ENCODE results near the gene PRR20G. TPM values are rescaled to one million over a fixed set of nuclear protein-coding genes. Genes with fewer than 3 reads are reported as not detected.

The PRR20G gene
- total and polyA plus RNA-seq, 2 of the 4 experiments (the other 2 are of a cell fraction) = not detected

DNA sequence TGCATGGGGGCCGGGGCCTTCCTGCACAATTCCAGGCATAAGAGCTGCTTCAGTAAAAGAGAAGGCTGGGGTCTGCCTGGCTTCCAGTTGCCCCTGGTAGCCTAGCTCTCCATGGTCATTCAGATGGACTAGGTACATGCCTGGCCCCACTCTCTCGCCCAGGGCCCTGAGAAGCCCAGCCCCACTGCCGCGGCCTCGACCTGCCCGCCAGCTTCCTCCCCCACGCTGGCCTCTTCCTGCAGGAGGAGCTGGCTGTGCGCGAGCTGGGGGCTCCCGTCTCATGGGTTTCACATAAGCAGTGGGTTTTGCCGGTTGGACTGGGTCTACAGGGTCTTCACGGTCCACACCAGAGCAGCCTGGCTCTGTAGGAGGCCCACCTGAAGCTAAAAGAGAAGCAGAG is 3.6 kb downstream of the PRR20G start:
- Histone ChIP-seq H3K36me3 (ENCODE audit: control insufficient read depth, insufficient read depth, low read length) (no peaks in the 10 kb centered on the region), H3K4me1 (ENCODE audit: control insufficient read depth, insufficient read depth, low read length) (no peaks in the 10 kb centered on the region), H4K91ac (ENCODE audit: insufficient read depth, low read depth, low read length) (no peak overlapping the region), H4K5ac (ENCODE audit: low read depth, low read length) (no peak overlapping the region), H3K14ac (replicated peaks; ENCODE audit: low read depth, low read length) (no peak overlapping the region), H2AK5ac (ENCODE audit: low read depth, low read length) (no peak overlapping the region), H3K79me1 (ENCODE audit: low read depth in 1 of 2, low read length in 2 of 2) (no peaks in the 10 kb centered on the region), H3K56ac (ENCODE audit: extremely low read depth, insufficient read depth, low read length) (no peak overlapping the region), H2BK5ac (ENCODE audit: low read depth, low read length, poor library complexity, severe bottlenecking) (no peak overlapping the region), H3K27me3 (ENCODE audit: control insufficient read depth, insufficient read depth, low read length) (no peaks in the 10 kb centered on the region), H4K20me1 (ENCODE audit: insufficient read depth, low read length) (no peaks in the 10 kb centered on the region), H3K4me3 (ENCODE audit: insufficient read depth, low read depth, low read length) (no peak overlapping the region), H3K23ac (ENCODE audit: low read depth, low read length) (no peak overlapping the region), H3K4ac (ENCODE audit: low read depth, low read length) (no peak overlapping the region), H3K27ac (ENCODE audit: insufficient read depth, low read length) (no peak overlapping the region), H3K9me1 (ENCODE audit: insufficient read depth, low read length) (no peaks in the 10 kb centered on the region), H2AFZ (replicated peaks; ENCODE audit: low read length, poor library complexity) (no peak overlapping the region), H3K9me3 (ENCODE audit: control insufficient read depth, insufficient read depth, low read length) (no peaks in the 10 kb centered on the region), H3K9ac (ENCODE audit: low read depth, low read length) (no peak overlapping the region), H2AK9ac (replicated peaks; ENCODE audit: low read depth, low read length, poor library complexity) (no peak overlapping the region), H3K4me2 (ENCODE audit: low read depth, low read length) (no peak overlapping the region), H3K18ac (ENCODE audit: low read depth, low read length) (no peak overlapping the region), H2BK120ac (ENCODE audit: low read depth, low read length) (no peak overlapping the region), H2BK15ac (ENCODE audit: low read depth, low read length) (no peak overlapping the region), H2BK20ac (ENCODE audit: low read depth, low read length) (no peak overlapping the region), H4K8ac (ENCODE audit: low read depth in 2 of 2, low read length in 2 of 2) (no peak overlapping the region)
- ATAC-seq (ENCODE audit: low read depth) (no peak), DNase-seq (no peak)
- BruUV-seq (replicated peaks) = no TSS peak
- 20% methylated on average over 1 of the region's 12 CpGs; no CpG with 5 or more reads in 1 of the 2 experiments for WGBS, 2 experiments (ENCODE audit: extremely low coverage in 2 of 2, insufficient read length in 1 of 2)
- dilution Hi-C loops (cut with HindIII; ENCODE audit: low sequenced_read_pairs, unreplicated experiment) (no loop called here), in situ Hi-C loops (cut with MboI; ENCODE audit: low sequenced_read_pairs) (no loop called here), intact Hi-C loops (cut with micrococcal nuclease) (no loop called here)
- ChIA-PET CTCF (no interaction called here), POLR2A (ENCODE audit: unreplicated experiment) (no interaction called here)
- TF ChIP-seq MAFK (IDR thresholded peaks at IDR 0.05; ENCODE audit: low read depth, low read length) (no peak), FOS (IDR thresholded peaks at IDR 0.05; ENCODE audit: low read depth, low read length) (no peak), POLR2A (IDR thresholded peaks at IDR 0.05; ENCODE audit: low read depth, low read length) (no peak), RFX5 (IDR thresholded peaks at IDR 0.05; ENCODE audit: low read depth, low read length) (no peak), NFE2L2 (IDR thresholded peaks at IDR 0.05; ENCODE audit: low read depth, low read length) (no peak), CHD1 (IDR thresholded peaks at IDR 0.05; ENCODE audit: low read depth, low read length) (no peak), SMC3 (IDR thresholded peaks at IDR 0.05; ENCODE audit: low read depth, low read length) (no peak), RCOR1 (IDR thresholded peaks at IDR 0.05; ENCODE audit: insufficient replicate concordance, low read length) (no peak)
- TF ChIP-seq, protein P1, sequence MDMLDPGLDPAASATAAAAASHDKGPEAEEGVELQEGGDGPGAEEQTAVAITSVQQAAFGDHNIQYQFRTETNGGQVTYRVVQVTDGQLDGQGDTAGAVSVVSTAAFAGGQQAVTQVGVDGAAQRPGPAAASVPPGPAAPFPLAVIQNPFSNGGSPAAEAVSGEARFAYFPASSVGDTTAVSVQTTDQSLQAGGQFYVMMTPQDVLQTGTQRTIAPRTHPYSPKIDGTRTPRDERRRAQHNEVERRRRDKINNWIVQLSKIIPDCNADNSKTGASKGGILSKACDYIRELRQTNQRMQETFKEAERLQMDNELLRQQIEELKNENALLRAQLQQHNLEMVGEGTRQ (IDR thresholded peaks at IDR 0.05; ENCODE audit: low read depth, low read length) = no peak

All from IMR-90 (cell line).